Tibial nerve (tissue), 4 donors: ENCODE results near the gene SMIM41. TPM values are rescaled to one million over a fixed set of nuclear protein-coding genes. Genes with fewer than 3 reads are reported as not detected.

ENCODE experiments used
- DNase-seq, 2 donors: peaks; one replicate each; pipeline ENCODE4 v3.0.0-alpha.2; 2019; ENCODE audit warnings: low spot score in 2 of 2
- H3K27ac ChIP-seq, 4 donors: fragments of 200-600 bp; sonication (generic) in 3 of 4; one replicate each; pipeline ENCODE4 v1.5.1; 2017 to 2019; ENCODE audit warnings: mild to moderate bottlenecking in 1 of 4
- H3K27me3 ChIP-seq, 2 donors: fragments of 200-600 bp; sonication (generic) in 1 of 2; one replicate each; pipeline versions ENCODE4 v1.5.1 to v1.6.0; 2017 to 2019
- H3K36me3 ChIP-seq, 3 donors: fragments of 200-600 bp; sonication (generic); one replicate each; pipeline ENCODE4 v1.5.1; 2018 to 2019
- H3K4me1 ChIP-seq, 4 donors: fragments of 200-600 bp; sonication (generic) in 3 of 4; one replicate each; pipeline ENCODE4 v1.5.1; 2017 to 2019
- H3K4me3 ChIP-seq, 4 donors: fragments of 200-600 bp; sonication (generic) in 3 of 4; one replicate each; pipeline ENCODE4 v1.5.1; 2017 to 2019; ENCODE audit warnings: mild to moderate bottlenecking in 1 of 4, moderate library complexity in 1 of 4
- H3K9me3 ChIP-seq, 4 donors: fragments of 200-600 bp; sonication (generic) in 3 of 4; one replicate each; pipeline ENCODE4 v1.5.1; 2017 to 2019
- CTCF ChIP-seq, 5 experiments: fragments of 200-600 bp in 3 of 5; fragments of 450-650 bp in 2 of 5; sonication (generic) in 3 of 5; IDR thresholded peaks; one replicate each; pipeline ENCODE4 v1.5.1; 2016 to 2019; ENCODE audit warnings: antibody characterized with exemption in 5 of 5, mild to moderate bottlenecking in 3 of 5, moderate library complexity in 2 of 5
- EP300 ChIP-seq, 2 donors: sonication (generic); formaldehyde crosslinking; IDR thresholded peaks; one replicate each; pipeline ENCODE4 v1.6.1; 2017; ENCODE audit warnings: antibody characterized with exemption in 2 of 2, mild to moderate bottlenecking in 1 of 2
- POLR2A ChIP-seq, 2 donors: fragments of 450-650 bp; IDR thresholded peaks; one replicate each; pipeline ENCODE4 v1.6.1; 2017; ENCODE audit warnings: antibody characterized with exemption in 2 of 2, mild to moderate bottlenecking in 2 of 2, moderate library complexity in 2 of 2
- WGBS, 2 donors: methylation state at CpG; one replicate each; pipeline ENCODE4 v1.1.5; 2018; 5-methylcytosine and 5-hydroxymethylcytosine counted together
- total RNA-seq, 4 donors: library from RNA; depleted of rRNA; stranded (reverse); fragments of >200 nt; gene quantifications; one replicate each; pipeline ENCODE4 v1.1.0, GENCODE V29; 2016

SMIM41 gene
- total RNA-seq, 4 donors from 2014 or later, result 16.5 to 78.7 (median 39.3) TPM

GRCh38 chr12:52082988-52083637, 3.6 kb downstream of the SMIM41 start:
- no peaks in the 10 kb centered on the region for H3K27me3 ChIP-seq
- 19 to 26% methylated on average over 9 to 11 of the region's 11 CpGs for WGBS, 2 donors
- H3K36me3 ChIP-seq, result peaks cover 0 to 23% (median 0%) of the 10 kb centered on the region in 3 donors
- peak overlapping the region; percentile 80 to 93 (median 86) for H3K27ac ChIP-seq
- H3K4me3 ChIP-seq, result no peak overlapping the region
- TF ChIP-seq POLR2A (IDR thresholded peaks at IDR 0.05) (peak in 1 of 2 donors; percentile 8), EP300 (IDR thresholded peaks at IDR 0.05) (peak in 1 of 2 donors; percentile 51), CTCF (IDR thresholded peaks at IDR 0.05) (peak; percentile 96 to 98 (median 97))
- H3K4me1 ChIP-seq, result peaks cover 0 to 52% (median 32%) of the 10 kb centered on the region in 4 donors
- no peaks in the 10 kb centered on the region for H3K9me3 ChIP-seq
- peak in 1 of 2 donors; percentile 60 for DNase-seq

- TF ChIP-seq POLR2A (IDR thresholded peaks at IDR 0.05) (no peak), EP300 (IDR thresholded peaks at IDR 0.05) (no peak), CTCF (IDR thresholded peaks at IDR 0.05) (no peak)
- Histone ChIP-seq H3K27me3 (no peaks in the 10 kb centered on the region), H3K4me3 (no peak overlapping the region), H3K9me3 (no peaks in the 10 kb centered on the region), H3K36me3 (peaks cover 0 to 18% (median 0%) of the 10 kb centered on the region in 3 donors), H3K27ac (peak overlapping the region in 1 of 4 donors; percentile 90), H3K4me1 (peaks cover 0 to 52% (median 32%) of the 10 kb centered on the region in 4 donors)
- 5 to 12% methylated on average over 2 of the region's 2 CpGs for WGBS, 2 donors
- no peak for DNase-seq
These were observed 4.1 kb downstream of the SMIM41 start for GRCh38 chr12:52083638-52083996.

GRCh38 chr12:52084491-52085231, 5.2 kb downstream of the SMIM41 start:
- Histone ChIP-seq H3K4me3 (no peak overlapping the region), H3K27ac (no peak overlapping the region), H3K4me1 (peaks cover 0 to 45% (median 32%) of the 10 kb centered on the region in 4 donors), H3K36me3 (peaks cover 0 to 7% (median 0%) of the 10 kb centered on the region in 3 donors), H3K27me3 (no peaks in the 10 kb centered on the region), H3K9me3 (no peaks in the 10 kb centered on the region)
- DNase-seq, result no peak
- TF ChIP-seq CTCF (IDR thresholded peaks at IDR 0.05) (no peak), EP300 (IDR thresholded peaks at IDR 0.05) (no peak), POLR2A (IDR thresholded peaks at IDR 0.05) (no peak)
- 88 to 89% methylated on average over 9 of the region's 9 CpGs for WGBS, 2 donors

GRCh38 chr12:52085682-52086180, 6.2 kb downstream of the SMIM41 start:
- no peaks in the 10 kb centered on the region for H3K9me3 ChIP-seq
- H3K27ac ChIP-seq, result peak overlapping the region in 1 of 4 donors; percentile 5
- H3K4me1 ChIP-seq, result peaks cover 0 to 34% (median 26%) of the 10 kb centered on the region in 4 donors
- no peak overlapping the region for H3K4me3 ChIP-seq
- TF ChIP-seq CTCF (IDR thresholded peaks at IDR 0.05), result no peak
- TF ChIP-seq EP300 (IDR thresholded peaks at IDR 0.05), result no peak
- TF ChIP-seq POLR2A (IDR thresholded peaks at IDR 0.05), result no peak
- no peak for DNase-seq
- H3K36me3 ChIP-seq, result no peaks in the 10 kb centered on the region
- 89 to 90% methylated on average over 6 of the region's 6 CpGs for WGBS, 2 donors
- peaks cover 0 to 5% of the 10 kb centered on the region in 2 donors for H3K27me3 ChIP-seq

GRCh38 chr12:52086366-52086765, 6.9 kb downstream of the SMIM41 start:
- H3K36me3 ChIP-seq, result no peaks in the 10 kb centered on the region
- no peak for TF ChIP-seq CTCF (IDR thresholded peaks at IDR 0.05)
- no peak for TF ChIP-seq EP300 (IDR thresholded peaks at IDR 0.05)
- TF ChIP-seq POLR2A (IDR thresholded peaks at IDR 0.05), result no peak
- DNase-seq, result no peak
- H3K4me3 ChIP-seq, result no peak overlapping the region
- WGBS, 2 donors, result 44% methylated on average over 9 of the region's 9 CpGs
- H3K27me3 ChIP-seq, result peaks cover 0 to 5% of the 10 kb centered on the region in 2 donors
- peak overlapping the region in 1 of 4 donors; percentile 5 for H3K27ac ChIP-seq
- H3K4me1 ChIP-seq, result peaks cover 0 to 28% (median 20%) of the 10 kb centered on the region in 4 donors
- H3K9me3 ChIP-seq, result no peaks in the 10 kb centered on the region
